SU-DHL-6 (cell line): ENCODE results near the gene ST6GALNAC6.

Experiments
- H2AFZ ChIP-seq: fragments of 200-600 bp; sonication (generic); 2 replicates; pipeline ENCODE4 v1.6.1; 2014; ENCODE audit warnings: low read depth, mild to moderate bottlenecking, moderate library complexity, mixed read lengths, antibody characterized with exemption, low read length; ENCODE audit not compliant: severe bottlenecking
- H3F3A ChIP-seq: fragments of 200-600 bp; shearing (Covaris generic); 2 replicates; pipeline ENCODE4 v1.6.0; 2016; ENCODE audit warnings: antibody characterized with exemption, mild to moderate bottlenecking; ENCODE audit not compliant: insufficient read depth
- H3K27ac ChIP-seq: fragments of 200-600 bp; sonication (generic); 2 replicates; pipeline ENCODE4 v1.5.1; 2016; ENCODE audit warnings: low read depth, mild to moderate bottlenecking, low read length, moderate library complexity, mixed read lengths
- H3K27me3 ChIP-seq: fragments of 200-600 bp; sonication (generic), shearing (Covaris generic); 2 replicates; pipeline ENCODE4 v1.6.0; 2014; ENCODE audit warnings: mild to moderate bottlenecking, low read length
- H3K36me3 ChIP-seq: fragments of 200-600 bp; sonication (generic); 2 replicates; pipeline ENCODE4 v1.6.1; 2014; ENCODE audit warnings: mild to moderate bottlenecking, low read length, mixed read lengths
- H3K4me2 ChIP-seq: fragments of 300-600, 200-600 bp; shearing (Covaris generic), sonication (generic); 2 replicates; pipeline ENCODE4 v1.6.0; 2014; ENCODE audit warnings: low read length, low read depth, mild to moderate bottlenecking; ENCODE audit not compliant: poor library complexity, severe bottlenecking
- H3K4me3 ChIP-seq: fragments of 200-600 bp; sonication (generic); 2 replicates; pipeline ENCODE4 v1.5.1; 2014; ENCODE audit warnings: antibody characterized with exemption, low read length, mild to moderate bottlenecking, mixed read lengths; ENCODE audit not compliant: insufficient read depth, poor library complexity, severe bottlenecking
- H3K79me2 ChIP-seq: fragments of 200-600 bp; sonication (generic); 2 replicates; pipeline ENCODE4 v1.6.1; 2014; ENCODE audit warnings: mild to moderate bottlenecking, low read length, moderate library complexity; ENCODE audit not compliant: insufficient read depth
- H3K9ac ChIP-seq: fragments of 200-600 bp; sonication (generic); 2 replicates; pipeline ENCODE4 v1.7.0; 2014; ENCODE audit warnings: mild to moderate bottlenecking, low read length
- H3K9me2 ChIP-seq: fragments of 200-600 bp; sonication (generic); replicated peaks from 2 replicates; pipeline ENCODE4 v1.6.1; 2014; ENCODE audit warnings: low read length; ENCODE audit not compliant: insufficient read depth
- H3K9me3 ChIP-seq: fragments of 200-600 bp; sonication (generic); 2 replicates; pipeline ENCODE4 v1.6.1; 2014; ENCODE audit warnings: low read length, mixed read lengths; ENCODE audit not compliant: insufficient read depth
- H4K20me1 ChIP-seq: fragments of 200-600 bp; sonication (generic); 2 replicates; pipeline ENCODE4 v1.6.1; 2014; ENCODE audit warnings: low read depth, mild to moderate bottlenecking, antibody characterized with exemption, low read length, moderate library complexity, mixed read lengths
- CTCF ChIP-seq: fragments of 200-600 bp; sonication (generic); IDR thresholded peaks from one replicate; pipeline ENCODE4 v1.5.1; 2017; ENCODE audit warnings: antibody characterized with exemption, mild to moderate bottlenecking, low read length, moderate library complexity; ENCODE audit not compliant: insufficient read depth, poor library complexity, severe bottlenecking
- EZH2phosphoT487 ChIP-seq: fragments of 200-600 bp; sonication (generic), shearing (Covaris generic); conservative IDR thresholded peaks from 2 replicates; pipeline ENCODE4 v1.6.1; 2018; ENCODE audit warnings: mild to moderate bottlenecking, antibody characterized with exemption, low read length, moderate library complexity, mixed read lengths

ST6GALNAC6 gene

GRCh38 chr9:127897193-127897692 lies 2.2 kb downstream of the ST6GALNAC6 start:
- Histone ChIP-seq H3K36me3 (no peaks in the 10 kb centered on the region), H3K27ac (no peak overlapping the region), H3K9me3 (peaks cover 10% of the 10 kb centered on the region), H3K4me2 (no peak overlapping the region), H3K9ac (no peak overlapping the region), H3K27me3 (no peaks in the 10 kb centered on the region), H3K9me2 (no peaks in the 10 kb centered on the region), H3K4me3 (no peak overlapping the region), H2AFZ (no peak overlapping the region), H3K79me2 (no peaks in the 10 kb centered on the region), H3F3A (0 out of 2 replicates have a peak, but pooled peaks cover 4% of the 10 kb centered on the region), H4K20me1 (no peaks in the 10 kb centered on the region)
- TF ChIP-seq CTCF (no peak), EZH2phosphoT487 (no peak)

- no peak overlapping the region for H3K27ac ChIP-seq
- no peaks in the 10 kb centered on the region for H3K9me2 ChIP-seq
- no peak overlapping the region for H3K4me3 ChIP-seq
- H3F3A ChIP-seq: 0 out of 2 replicates have a peak, but pooled peaks cover 4% of the 10 kb centered on the region
- H3K9ac ChIP-seq: no peak overlapping the region
- no peaks in the 10 kb centered on the region for H3K36me3 ChIP-seq
- TF ChIP-seq EZH2phosphoT487 (no peak), CTCF (no peak)
- H2AFZ ChIP-seq: no peak overlapping the region
- H3K27me3 ChIP-seq: no peaks in the 10 kb centered on the region
- H4K20me1 ChIP-seq: no peaks in the 10 kb centered on the region
- H3K79me2 ChIP-seq: no peaks in the 10 kb centered on the region
- no peak overlapping the region for H3K4me2 ChIP-seq
- peaks cover 10% of the 10 kb centered on the region for H3K9me3 ChIP-seq
These were observed 2.8 kb downstream of the ST6GALNAC6 start for GRCh38 chr9:127896395-127897192.

GRCh38 chr9:127895811-127896210 lies 3.6 kb downstream of the ST6GALNAC6 start:
- Histone ChIP-seq H3K79me2 (no peaks in the 10 kb centered on the region), H3K27me3 (no peaks in the 10 kb centered on the region), H3K9me3 (peaks cover 10% of the 10 kb centered on the region), H4K20me1 (no peaks in the 10 kb centered on the region), H3K36me3 (no peaks in the 10 kb centered on the region), H3F3A (0 out of 2 replicates have a peak, but pooled peaks cover 4% of the 10 kb centered on the region), H3K9me2 (no peaks in the 10 kb centered on the region), H3K9ac (no peak overlapping the region), H3K4me3 (no peak overlapping the region), H2AFZ (no peak overlapping the region), H3K27ac (no peak overlapping the region), H3K4me2 (no peak overlapping the region)
- TF ChIP-seq CTCF (no peak), EZH2phosphoT487 (no peak)
